CD4-positive, alpha-beta T cell (primary cell): ENCODE results near the gene SUMO2. TPM values are rescaled to one million over a fixed set of nuclear protein-coding genes. Genes with fewer than 3 reads are reported as not detected.
"Not testable (repeated sequence)": the region's sequence is repeated elsewhere in the genome, so short reads cannot be mapped to it uniquely, and the experiment has no call there.

Experiments
- ATAC-seq: fragments of 200-7000 bp; cut with Tn5 transposase; one replicate; pipeline ENCODE4 v1.10.0; 2022; ENCODE audit warnings: mild to moderate bottlenecking; ENCODE audit not compliant: poor library complexity
- CTCF ChIA-PET: fragments of 350-600 bp; sonication (Branson Sonifier 250); formaldehyde crosslinking; loops from one replicate; lab custom pipeline; 2021; ENCODE audit warnings: antibody characterized with exemption, inconsistent platforms; lab: Charles Lee
- POLR2A ChIA-PET: fragments of 350-600 bp; sonication (Branson Sonifier 250); formaldehyde crosslinking; loops from one replicate; lab custom pipeline; 2021; ENCODE audit warnings: antibody characterized with exemption, inconsistent platforms; lab: Charles Lee
- DNase-seq, 14 experiments: peaks; one replicate each; pipeline ENCODE4 v3.0.0-alpha.2; 2013 to 2020; ENCODE audit warnings: mixed read lengths in 2 of 14
- H3K27ac ChIP-seq, 2 donors: one replicate each; pipeline versions ENCODE4 v1.5.1 to v1.7.0; 2013; ENCODE audit warnings: low read length in 2 of 2, low read depth in 1 of 2, mild to moderate bottlenecking in 1 of 2
- H3K27me3 ChIP-seq, 2 experiments: 1 replicate in 1 of 2; 2 replicates in 1 of 2; pipeline versions ENCODE4 v1.6.1 to v1.7.0; 2013; ENCODE audit warnings: low read length in 2 of 2, control low read depth in 1 of 2, mild to moderate bottlenecking in 1 of 2, moderate library complexity in 1 of 2; ENCODE audit not compliant: insufficient read depth in 2 of 2, control insufficient read depth in 1 of 2
- H3K36me3 ChIP-seq: one replicate; pipeline ENCODE4 v1.6.1; 2013; ENCODE audit warnings: low read length, control low read depth; ENCODE audit not compliant: insufficient read depth
- H3K4me1 ChIP-seq: one replicate; pipeline ENCODE4 v1.6.1; 2013; ENCODE audit warnings: low read length, control low read depth; ENCODE audit not compliant: insufficient read depth
- H3K4me3 ChIP-seq: one replicate; pipeline ENCODE4 v1.5.1; 2013; ENCODE audit warnings: mild to moderate bottlenecking, low read length, moderate library complexity
- H3K9me3 ChIP-seq, 2 experiments: 1 replicate in 1 of 2; 2 replicates in 1 of 2; pipeline versions ENCODE4 v1.6.1 to v1.7.0; 2013; ENCODE audit warnings: low read length in 2 of 2, mild to moderate bottlenecking in 2 of 2, control low read depth in 1 of 2, moderate library complexity in 1 of 2; ENCODE audit not compliant: control insufficient read depth in 1 of 2, insufficient read depth in 1 of 2
- H3K27ac Mint-ChIP-seq: one replicate; pipeline ENCODE4 v1.8.0; 2020; ENCODE audit warnings: mixed read lengths
- H3K27me3 Mint-ChIP-seq: one replicate; pipeline ENCODE4 v1.8.0; 2021; ENCODE audit warnings: mixed read lengths
- H3K36me3 Mint-ChIP-seq: one replicate; pipeline ENCODE4 v1.8.0; 2021; ENCODE audit warnings: low read depth, mixed read lengths
- H3K4me1 Mint-ChIP-seq: one replicate; pipeline ENCODE4 v1.8.0; 2021; ENCODE audit warnings: low read depth, mixed read lengths
- H3K4me3 Mint-ChIP-seq: one replicate; pipeline ENCODE4 v1.8.0; 2020; ENCODE audit warnings: mild to moderate bottlenecking, mixed read lengths
- H3K9me3 Mint-ChIP-seq: one replicate; pipeline ENCODE4 v1.8.0; 2020; ENCODE audit warnings: mixed read lengths
- intact Hi-C, 2 experiments: fragments of 100-400 bp; cut with DNase I in 1 of 2; cut with micrococcal nuclease in 1 of 2; formaldehyde crosslinking; loops; one replicate each; pipeline versions ENCODE4 v1.15.1 to v1.9.0; 2023 to 2025; cut with DNase I, micrococcal nuclease
- total RNA-seq, 174 experiments: library from RNA in 2 of 174; stranded (reverse) in 2 of 174; gene quantifications; one replicate each; pipeline ENCODE4 v1.2.3 and lab custom pipeline; 2021 to 2026
- TF ChIP-seq, protein P1 (sequence below): fragments of 200-600 bp; IDR thresholded peaks from one replicate; pipeline ENCODE4 v1.8.0; 2022; ENCODE audit warnings: antibody characterized with exemption, mild to moderate bottlenecking

SUMO2 gene
- total RNA-seq, 2 experiments from 2014 or later = 207 to 228 TPM

DNA sequence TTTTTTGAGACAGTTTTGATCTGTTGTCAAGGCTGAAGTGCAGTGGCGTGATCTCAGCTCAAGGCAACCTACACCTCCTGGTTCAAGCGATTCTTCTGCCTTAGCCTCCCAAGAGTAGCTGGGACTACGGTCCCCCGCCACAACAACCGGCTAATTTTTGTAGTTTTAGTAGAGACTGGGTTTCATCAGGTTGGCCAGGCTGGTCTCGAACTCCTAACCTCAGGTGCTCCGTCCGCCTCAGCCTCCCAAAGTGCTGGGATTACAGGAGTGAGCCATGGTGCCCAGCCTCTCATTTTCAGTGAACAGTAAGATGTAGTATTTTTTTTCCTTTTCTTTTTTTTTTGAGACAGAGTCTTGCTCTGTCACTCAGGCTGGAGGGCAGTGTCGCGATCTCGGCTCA lies 7.8 kb downstream of the SUMO2 start:
- Histone ChIP-seq H3K4me3 (no peak overlapping the region), H3K36me3 (peaks cover 75% of the 10 kb centered on the region), H3K27me3 (no peaks in the 10 kb centered on the region), H3K27ac (no peak overlapping the region), H3K9me3 (no peaks in the 10 kb centered on the region), H3K4me1 (peaks cover 29% of the 10 kb centered on the region)
- H3K9me3 Mint-ChIP-seq = no peaks in the 10 kb centered on the region
- intact Hi-C loops = loop anchor here in 1 of 2 experiments (5.0 to 10.0 kb wide), 2 partner anchors 43 to 210 kb away; partner anchors contain the start of gene NT5C
- H3K4me3 Mint-ChIP-seq = no peak overlapping the region
- peaks cover 30% of the 10 kb centered on the region for H3K4me1 Mint-ChIP-seq
- ChIA-PET POLR2A (interaction anchor here (2.3 to 2.8 kb wide), 2 partner anchors 8 to 21 kb away, joined by 9 read pairs; partner anchors contain the start of genes JPT1 and SUMO2), CTCF (interaction anchor here (1.0 to 1.4 kb wide), 2 partner anchors 25 to 61 kb away, joined by 3 to 7 read pairs; no protein-coding TSS in a partner anchor)
- no peak overlapping the region for H3K27ac Mint-ChIP-seq
- ATAC-seq (no peak), DNase-seq (no peak)
- H3K27me3 Mint-ChIP-seq = no peaks in the 10 kb centered on the region
- peaks cover 67% of the 10 kb centered on the region for H3K36me3 Mint-ChIP-seq
- TF ChIP-seq, protein P1, sequence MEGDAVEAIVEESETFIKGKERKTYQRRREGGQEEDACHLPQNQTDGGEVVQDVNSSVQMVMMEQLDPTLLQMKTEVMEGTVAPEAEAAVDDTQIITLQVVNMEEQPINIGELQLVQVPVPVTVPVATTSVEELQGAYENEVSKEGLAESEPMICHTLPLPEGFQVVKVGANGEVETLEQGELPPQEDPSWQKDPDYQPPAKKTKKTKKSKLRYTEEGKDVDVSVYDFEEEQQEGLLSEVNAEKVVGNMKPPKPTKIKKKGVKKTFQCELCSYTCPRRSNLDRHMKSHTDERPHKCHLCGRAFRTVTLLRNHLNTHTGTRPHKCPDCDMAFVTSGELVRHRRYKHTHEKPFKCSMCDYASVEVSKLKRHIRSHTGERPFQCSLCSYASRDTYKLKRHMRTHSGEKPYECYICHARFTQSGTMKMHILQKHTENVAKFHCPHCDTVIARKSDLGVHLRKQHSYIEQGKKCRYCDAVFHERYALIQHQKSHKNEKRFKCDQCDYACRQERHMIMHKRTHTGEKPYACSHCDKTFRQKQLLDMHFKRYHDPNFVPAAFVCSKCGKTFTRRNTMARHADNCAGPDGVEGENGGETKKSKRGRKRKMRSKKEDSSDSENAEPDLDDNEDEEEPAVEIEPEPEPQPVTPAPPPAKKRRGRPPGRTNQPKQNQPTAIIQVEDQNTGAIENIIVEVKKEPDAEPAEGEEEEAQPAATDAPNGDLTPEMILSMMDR = no peak

GRCh38 chr17:75173526-75173925 lies 9.2 kb downstream of the SUMO2 start:
- intact Hi-C loops = loop anchor here in 1 of 2 experiments (5.0 to 10.0 kb wide), 2 partner anchors 41 to 209 kb away; partner anchors contain the start of gene NT5C
- H3K27me3 ChIP-seq = no peaks in the 10 kb centered on the region
- ChIA-PET CTCF (interaction anchor here (0.5 to 2.0 kb wide), 4 partner anchors 28 to 167 kb away, joined by 3 to 9 read pairs (median 6); no protein-coding TSS in a partner anchor), POLR2A (interaction anchor here (1.2 to 2.8 kb wide), 2 partner anchors 10 to 59 kb away, joined by 6 to 9 read pairs; partner anchors contain the start of gene SUMO2)
- H3K4me3 Mint-ChIP-seq = no peak overlapping the region
- peaks cover 56% of the 10 kb centered on the region for H3K36me3 Mint-ChIP-seq
- H3K9me3 ChIP-seq = no peaks in the 10 kb centered on the region
- H3K4me3 ChIP-seq = no peak overlapping the region
- peaks cover 20% of the 10 kb centered on the region for H3K4me1 ChIP-seq
- DNase-seq = no peak
- no peak overlapping the region for H3K27ac ChIP-seq
- TF ChIP-seq, protein P1 = no peak
- no peaks in the 10 kb centered on the region for H3K27me3 Mint-ChIP-seq
- H3K36me3 ChIP-seq = peaks cover 69% of the 10 kb centered on the region
- H3K9me3 Mint-ChIP-seq = no peaks in the 10 kb centered on the region
- peaks cover 19% of the 10 kb centered on the region for H3K4me1 Mint-ChIP-seq
- H3K27ac Mint-ChIP-seq = no peak overlapping the region
- ATAC-seq = no peak

DNA sequence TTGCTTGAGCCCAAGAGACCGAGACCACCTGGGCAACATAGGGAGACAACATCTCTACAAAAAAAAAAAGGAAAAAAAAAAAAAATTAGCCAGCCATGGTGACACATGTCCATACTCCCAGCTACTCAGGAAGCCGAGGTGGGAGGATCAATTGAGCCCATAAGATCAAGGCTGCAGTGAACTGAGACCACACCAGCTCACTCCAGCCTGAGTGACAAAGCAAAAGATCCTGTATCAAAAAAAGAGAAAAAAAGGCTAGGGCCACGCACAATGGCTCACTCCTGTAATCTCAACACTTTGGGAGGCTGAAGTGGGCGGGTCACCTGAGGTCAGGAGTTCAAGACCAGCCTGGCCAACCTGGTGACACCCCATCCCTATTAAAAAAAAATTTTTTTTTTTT lies 13.8 kb downstream of the SUMO2 start:
- ChIA-PET POLR2A (no interaction called here), CTCF (interaction anchor here (1.2 kb wide), 1 partner anchor 55 kb away, joined by 3 read pairs; no protein-coding TSS in a partner anchor)
- Histone ChIP-seq H3K27ac (no peak overlapping the region), H3K4me3 (no peak overlapping the region), H3K9me3 (no peaks in the 10 kb centered on the region), H3K4me1 (peaks cover 14% of the 10 kb centered on the region), H3K36me3 (peaks cover 48% of the 10 kb centered on the region), H3K27me3 (no peaks in the 10 kb centered on the region)
- Mint-ChIP-seq H3K9me3 (no peaks in the 10 kb centered on the region), H3K36me3 (peaks cover 56% of the 10 kb centered on the region), H3K4me1 (peaks cover 13% of the 10 kb centered on the region), H3K27ac (no peak overlapping the region), H3K27me3 (no peaks in the 10 kb centered on the region), H3K4me3 (no peak overlapping the region)
- TF ChIP-seq, protein P1 = no peak
- intact Hi-C loops = no loop called here
- DNase-seq = no peak
- no peak for ATAC-seq

- H3K4me3 ChIP-seq, intact Hi-C loops, DNase-seq, H3K27ac Mint-ChIP-seq, H3K4me1 ChIP-seq, H3K27me3 Mint-ChIP-seq, H3K27ac ChIP-seq, H3K27me3 ChIP-seq, H3K9me3 ChIP-seq, H3K9me3 Mint-ChIP-seq, ATAC-seq, H3K4me1 Mint-ChIP-seq, H3K4me3 Mint-ChIP-seq: not testable (repeated sequence)
- peaks cover 24% of the 10 kb centered on the region for H3K36me3 ChIP-seq
- CTCF ChIA-PET = interaction anchor here (0.7 to 1.4 kb wide), 3 partner anchors 34 to 88 kb away, joined by 3 to 7 read pairs (median 3); partner anchors contain the start of gene NT5C
- H3K36me3 Mint-ChIP-seq = peaks cover 33% of the 10 kb centered on the region
- POLR2A ChIA-PET = interaction anchor here (1.3 kb wide), 1 partner anchor 10 kb away, joined by 5 read pairs; the partner anchor contains the start of gene JPT1
These were observed 18.2 kb downstream of the SUMO2 start for GRCh38 chr17:75164606-75165005.
